HEK293T (cell line): ENCODE data around the gene SLC9A8.

Experiments
- BHLHE40 ChIP-seq: fragments of 450-650 bp; IDR thresholded peaks from 2 replicates; pipeline ENCODE4 v1.6.1; 2016; ENCODE audit warnings: mild to moderate bottlenecking, moderate library complexity, borderline replicate concordance
- ELF4 ChIP-seq: fragments of 450-650 bp; IDR thresholded peaks from 2 replicates; pipeline ENCODE4 v1.6.1; 2017; ENCODE audit warnings: antibody characterized with exemption
- FOXK2 ChIP-seq: fragments of 450-650 bp; IDR thresholded peaks from 2 replicates; pipeline ENCODE4 v1.6.1; 2016; ENCODE audit warnings: mild to moderate bottlenecking
- FOXM1 ChIP-seq: fragments of 450-650 bp; IDR thresholded peaks from 2 replicates; pipeline ENCODE4 v1.6.1; 2017; ENCODE audit warnings: mild to moderate bottlenecking, borderline replicate concordance
- HDGF ChIP-seq: fragments of 450-650 bp; IDR thresholded peaks from 2 replicates; pipeline ENCODE4 v1.6.1; 2017; ENCODE audit warnings: antibody characterized with exemption, borderline replicate concordance
- NFRKB ChIP-seq: fragments of 450-650 bp; IDR thresholded peaks from 2 replicates; pipeline ENCODE4 v1.6.1; 2016; ENCODE audit warnings: mild to moderate bottlenecking, moderate library complexity
- PKNOX1 ChIP-seq: fragments of 450-650 bp; IDR thresholded peaks from 2 replicates; pipeline ENCODE4 v1.6.1; 2016
- SP1 ChIP-seq: fragments of 450-650 bp; IDR thresholded peaks from 2 replicates; pipeline ENCODE4 v1.6.1; 2017
- SUZ12 ChIP-seq: fragments of 450-650 bp; IDR thresholded peaks from 2 replicates; pipeline ENCODE4 v1.6.1; 2016; ENCODE audit warnings: mild to moderate bottlenecking
- TARDBP ChIP-seq: fragments of 450-650 bp; IDR thresholded peaks from 2 replicates; pipeline ENCODE4 v1.6.1; 2016

- TF ChIP-seq NFRKB (no peak), PKNOX1 (no peak), ELF4 (no peak), FOXM1 (no peak), SUZ12 (no peak), SP1 (no peak), BHLHE40 (no peak), HDGF (no peak), TARDBP (no peak), FOXK2 (no peak)
Measured at GRCh38 chr20:49870261-49870660, 57.6 kb downstream of the SLC9A8 start.
